ENCODE results near the gene LRBA.
"Not testable (repeated sequence)": the region's sequence is repeated elsewhere in the genome, so short reads cannot be mapped to it uniquely, and the experiment has no call there.

The LRBA gene

DNA sequence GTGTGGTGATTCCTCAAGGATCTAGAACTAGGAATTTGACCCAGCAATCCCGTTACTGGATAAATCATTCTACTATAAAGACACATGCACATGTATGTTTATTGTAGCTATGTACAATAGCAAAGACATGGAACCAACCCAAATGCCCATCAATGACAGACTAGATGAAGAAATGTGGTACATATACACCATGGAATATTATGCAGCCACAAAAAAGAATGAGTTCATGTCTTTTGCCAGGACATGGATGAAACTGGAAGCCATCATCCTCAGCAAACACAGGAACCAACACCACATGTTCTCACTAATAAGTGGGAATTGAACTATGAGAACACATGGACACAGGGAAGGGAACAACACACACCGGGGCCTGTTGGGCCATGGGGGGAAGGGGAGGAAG lies 450.1 kb downstream of the LRBA start:
- DNase-seq (ENCODE audit: low spot score) = not testable (repeated sequence)

DNA sequence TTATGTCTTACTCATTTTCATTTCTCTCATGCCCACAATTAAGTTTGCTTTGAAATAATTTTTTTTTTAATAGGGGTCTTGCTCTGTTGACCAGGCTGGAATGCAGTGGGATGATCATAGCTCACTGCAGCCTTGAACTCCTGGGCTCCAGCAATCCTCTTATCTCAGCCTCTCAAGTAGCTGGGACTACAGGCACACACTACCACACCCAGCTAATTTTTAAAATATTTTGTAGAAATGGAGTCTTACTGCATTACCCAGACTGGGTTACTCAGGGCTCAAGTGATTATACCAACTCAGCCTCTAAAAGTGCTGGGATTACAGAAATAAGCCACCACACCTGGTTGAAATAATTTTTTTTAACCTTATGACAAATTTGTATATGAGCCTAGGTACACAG lies 452.3 kb downstream of the LRBA start:
- DNase-seq (ENCODE audit: low spot score) = no peak

DNA sequence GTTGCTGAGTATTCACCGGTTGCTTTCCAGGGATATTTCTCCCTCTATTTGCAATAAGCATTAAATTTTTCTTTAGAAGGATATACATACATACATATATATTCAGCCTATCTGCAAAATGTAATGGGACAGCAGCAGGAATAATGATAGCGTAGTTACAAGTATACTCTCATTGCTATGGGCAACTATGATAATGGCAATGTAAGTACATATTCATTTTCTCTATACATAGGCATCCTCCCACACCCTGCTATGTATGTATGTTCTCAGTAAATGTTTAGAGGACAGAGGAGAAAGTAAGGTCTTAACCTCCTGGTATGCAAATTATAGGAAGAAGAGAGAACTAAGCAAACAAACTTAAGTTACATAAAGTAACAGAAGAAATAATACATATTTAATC lies 452.8 kb downstream of the LRBA start:
- no peak for DNase-seq (ENCODE audit: low spot score)

DNA sequence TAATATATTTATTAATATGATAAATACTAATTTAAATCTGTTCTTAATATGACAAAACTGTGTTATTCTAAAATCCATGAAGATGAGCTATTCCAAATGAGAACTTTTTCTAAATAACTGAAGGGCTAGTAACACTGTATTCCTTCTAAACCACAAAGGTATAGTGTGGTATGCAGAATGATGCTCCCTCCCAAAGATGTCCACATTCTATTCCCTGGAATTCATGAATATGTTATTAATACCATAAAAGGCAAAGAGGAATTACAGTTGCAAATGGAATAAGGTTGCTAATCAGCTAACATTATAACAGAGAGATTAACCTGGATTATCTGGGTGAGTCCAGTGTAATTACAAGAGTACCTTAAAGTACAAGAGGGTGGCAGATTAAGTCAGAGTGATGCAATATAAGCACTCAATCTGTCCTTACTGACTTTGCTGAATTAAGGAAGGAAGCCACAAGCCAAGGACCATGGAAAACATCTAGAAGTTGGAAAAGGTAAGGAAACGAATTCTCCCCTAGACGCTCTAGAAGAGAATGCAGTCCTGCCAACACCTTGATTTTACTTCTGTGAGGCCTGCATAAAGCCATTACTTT lies 453.8 kb downstream of the LRBA start:
- DNase-seq (ENCODE audit: low spot score) = no peak

DNA sequence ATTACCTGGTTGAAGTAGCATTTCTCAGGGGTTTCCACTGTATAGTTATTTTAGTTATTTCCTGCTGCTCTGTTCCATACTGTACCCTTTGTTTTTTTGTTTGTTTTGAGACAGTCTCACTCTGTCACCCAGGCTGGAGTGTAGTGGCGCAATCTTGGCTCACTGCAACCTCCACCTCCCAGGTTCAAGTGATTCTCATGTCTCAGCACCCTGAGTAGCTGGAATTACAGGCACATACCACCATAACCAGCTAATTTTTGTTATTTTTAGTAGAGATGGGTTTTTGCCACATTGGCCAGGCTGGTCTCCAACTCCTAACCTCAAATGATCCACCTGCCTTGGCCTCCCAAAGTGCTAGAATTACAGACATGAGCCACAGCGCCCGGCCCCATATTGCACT lies 457.3 kb downstream of the LRBA start:
- DNase-seq (ENCODE audit: low spot score) = not testable (repeated sequence)

DNA sequence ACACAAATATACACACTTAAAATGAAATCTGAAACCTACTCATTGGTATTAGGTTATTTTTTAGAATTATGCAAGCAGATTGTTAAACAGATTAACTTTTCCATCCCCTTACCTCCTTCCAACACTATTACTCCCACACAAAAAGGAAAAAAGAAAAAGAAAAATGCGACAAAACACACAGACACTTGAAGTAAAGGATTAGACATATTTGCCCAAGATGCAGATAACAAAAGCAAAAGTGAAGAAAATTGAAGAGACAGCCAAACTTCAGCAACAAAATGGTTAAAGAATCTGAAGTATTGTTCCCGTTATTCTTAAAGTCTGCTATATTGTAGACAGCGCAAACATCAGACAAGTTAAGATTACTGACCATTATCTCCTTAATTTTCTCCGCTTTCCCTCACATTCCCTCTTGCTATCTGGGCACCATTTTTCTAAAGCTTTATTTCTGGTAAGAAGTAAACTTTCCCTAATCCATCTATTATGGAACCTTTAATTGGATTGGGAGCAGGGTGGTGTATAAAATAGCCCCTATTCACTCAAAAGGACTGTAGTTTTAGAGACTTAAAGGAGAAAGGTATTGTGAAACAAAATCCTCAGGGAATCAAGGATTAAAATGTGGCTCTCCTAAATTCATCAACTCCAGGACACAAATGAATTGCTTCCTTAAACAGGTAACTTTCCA lies 467.8 kb downstream of the LRBA start:
- DNase-seq (ENCODE audit: low spot score) = no peak

DNA sequence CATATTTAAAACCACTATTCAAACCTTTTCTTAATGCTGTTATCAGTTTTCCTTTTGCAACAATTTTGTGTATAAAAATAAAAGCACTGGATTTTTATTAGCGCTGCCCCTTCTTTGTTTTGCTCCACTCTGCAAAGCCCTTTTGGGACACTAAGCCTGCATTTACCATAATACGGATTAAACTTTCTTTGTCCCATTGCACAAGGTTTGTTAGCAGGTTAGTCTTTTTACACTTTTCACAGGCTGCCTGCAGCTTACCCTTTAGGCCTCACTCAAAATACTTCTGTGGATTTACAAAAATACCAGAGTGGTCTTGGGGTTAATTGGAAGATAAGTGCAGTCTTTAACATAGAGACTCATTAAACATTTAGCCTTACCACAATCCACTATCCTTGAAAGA lies 468.8 kb downstream of the LRBA start:
- no peak for DNase-seq (ENCODE audit: low spot score)

DNA sequence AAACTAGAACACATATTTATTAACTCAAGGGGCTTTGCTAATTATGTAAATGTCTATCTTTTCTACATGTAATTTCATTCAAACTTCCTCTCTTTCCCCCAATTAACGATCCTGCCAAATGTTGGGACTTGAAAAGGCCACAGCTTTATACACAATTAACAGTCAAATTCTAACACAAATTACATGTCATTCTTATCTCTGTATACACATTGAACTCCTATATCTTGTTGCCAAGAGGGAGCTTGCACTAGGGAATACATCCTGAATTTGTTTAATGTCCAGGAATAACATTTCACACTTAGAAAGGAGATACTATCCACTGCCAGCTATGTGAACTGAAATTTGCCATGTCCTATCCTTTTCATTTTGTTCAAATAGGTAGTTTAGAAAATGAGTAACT lies 472.0 kb downstream of the LRBA start:
- DNase-seq (ENCODE audit: low spot score) = no peak

DNA sequence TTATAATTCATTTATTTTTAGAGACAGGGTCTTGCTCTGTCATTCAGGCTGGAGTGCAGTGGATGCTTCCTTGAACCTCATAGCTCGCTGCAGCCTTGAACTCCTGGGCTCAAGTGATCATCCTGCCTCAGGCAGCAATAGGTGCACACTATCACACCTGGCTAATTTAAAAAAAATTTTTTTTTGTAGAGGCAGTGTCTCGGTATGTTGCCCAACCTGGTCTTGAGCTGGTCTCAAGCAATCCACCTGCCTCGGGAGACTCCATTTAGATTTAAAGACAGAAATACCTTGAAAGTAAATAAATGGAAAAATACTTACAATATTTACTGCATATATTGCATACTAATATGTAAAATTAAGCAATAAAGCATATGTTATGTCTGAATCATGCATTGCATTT lies 473.4 kb downstream of the LRBA start:
- DNase-seq (ENCODE audit: low spot score) = no peak

DNA sequence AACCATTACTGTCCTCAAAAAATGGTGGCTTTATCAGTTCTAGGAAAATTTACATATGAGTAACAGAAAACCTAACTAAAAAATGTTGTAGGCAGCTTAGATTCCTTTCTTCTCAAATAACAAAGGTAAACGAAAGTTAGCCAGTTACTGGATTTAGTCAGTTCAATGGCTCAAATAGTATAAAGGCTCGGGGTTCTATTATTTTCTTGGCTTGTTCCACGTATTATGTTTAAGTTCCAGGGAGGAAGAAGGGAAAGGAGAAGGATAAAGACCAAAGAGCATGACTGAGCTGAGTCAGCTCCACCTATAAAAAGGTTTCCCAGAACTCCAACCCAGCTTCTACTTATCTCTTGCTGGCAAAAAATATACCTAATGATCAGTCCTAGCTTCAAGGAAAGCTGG lies 474.1 kb downstream of the LRBA start:
- no peak for DNase-seq (ENCODE audit: low spot score)

DNA sequence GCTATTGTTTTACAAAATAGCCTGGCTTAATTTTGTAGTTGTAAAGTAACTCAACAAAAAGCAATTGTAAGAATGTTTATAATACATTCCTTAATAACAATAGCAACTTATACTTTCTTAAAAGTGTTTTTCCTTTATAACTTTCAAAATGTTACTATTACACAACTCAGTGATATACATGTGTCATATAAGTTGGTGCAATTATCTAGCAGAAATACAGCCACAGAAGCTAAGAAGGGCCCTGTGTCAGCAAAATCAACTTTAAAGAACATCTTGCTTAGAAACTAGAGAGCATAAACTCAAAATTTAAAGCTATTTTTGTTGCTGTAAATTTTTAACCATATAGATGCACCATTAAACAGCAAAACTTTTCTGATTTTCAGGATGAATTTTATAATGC lies 474.5 kb downstream of the LRBA start:
- no peak for DNase-seq (ENCODE audit: low spot score)

DNA sequence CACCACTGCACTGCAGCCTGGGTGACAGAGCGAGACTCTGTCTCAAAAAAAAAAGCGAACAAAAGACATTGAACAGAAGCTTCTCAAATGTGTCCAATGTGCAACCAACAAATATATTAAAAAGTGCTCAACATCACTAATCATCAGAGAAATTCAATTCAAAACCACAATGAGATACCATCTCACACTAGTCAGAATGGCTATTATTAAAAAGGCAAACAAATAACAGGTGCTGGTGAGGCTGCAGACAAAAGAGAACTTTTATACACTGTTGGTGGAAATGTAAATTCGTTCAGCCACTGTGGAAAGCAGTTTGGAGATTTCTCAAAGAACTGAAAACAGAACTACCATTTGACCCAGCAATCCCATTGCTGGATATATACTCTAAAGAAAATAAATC lies 477.2 kb downstream of the LRBA start:
- DNase-seq (ENCODE audit: low spot score) = not testable (repeated sequence)

DNA sequence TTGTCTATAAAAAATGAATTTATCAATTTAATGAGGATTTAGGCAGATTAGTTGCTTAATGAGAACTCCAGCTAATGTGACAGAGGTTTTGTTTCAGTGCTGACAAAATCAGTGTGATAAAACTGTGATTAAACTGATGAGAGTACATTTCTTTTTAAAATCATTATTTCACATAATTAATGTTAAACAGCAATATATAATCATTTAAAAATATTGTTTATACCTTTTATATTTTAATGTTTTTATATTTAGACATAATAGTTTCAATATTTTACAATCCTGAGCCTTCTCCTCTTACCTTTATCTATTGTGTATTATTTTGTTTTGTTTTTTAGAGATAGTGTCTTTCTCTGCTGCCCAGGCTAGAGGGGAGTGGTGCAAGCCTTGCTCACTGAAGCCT lies 480.3 kb downstream of the LRBA start:
- no peak for DNase-seq (ENCODE audit: low spot score)

DNA sequence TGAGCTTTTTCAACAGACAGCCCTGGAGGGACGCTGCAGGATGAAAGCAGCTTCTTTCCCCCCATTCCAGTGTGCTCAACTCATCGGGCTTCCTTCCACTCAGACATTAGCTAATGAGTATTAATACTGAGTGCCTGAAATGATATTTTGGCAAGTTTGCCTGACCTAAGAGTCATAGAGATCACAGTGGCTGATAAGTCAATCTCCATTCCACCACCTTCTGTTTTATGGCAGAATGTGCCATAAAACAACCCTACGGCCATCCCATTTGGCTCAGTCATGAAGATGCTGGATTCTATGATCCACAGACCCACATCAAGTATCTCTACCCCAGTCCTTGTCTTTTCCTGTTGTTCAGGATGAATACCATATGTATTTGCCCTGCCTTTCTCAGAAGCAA lies 481.4 kb downstream of the LRBA start:
- DNase-seq (ENCODE audit: low spot score) = no peak

DNA sequence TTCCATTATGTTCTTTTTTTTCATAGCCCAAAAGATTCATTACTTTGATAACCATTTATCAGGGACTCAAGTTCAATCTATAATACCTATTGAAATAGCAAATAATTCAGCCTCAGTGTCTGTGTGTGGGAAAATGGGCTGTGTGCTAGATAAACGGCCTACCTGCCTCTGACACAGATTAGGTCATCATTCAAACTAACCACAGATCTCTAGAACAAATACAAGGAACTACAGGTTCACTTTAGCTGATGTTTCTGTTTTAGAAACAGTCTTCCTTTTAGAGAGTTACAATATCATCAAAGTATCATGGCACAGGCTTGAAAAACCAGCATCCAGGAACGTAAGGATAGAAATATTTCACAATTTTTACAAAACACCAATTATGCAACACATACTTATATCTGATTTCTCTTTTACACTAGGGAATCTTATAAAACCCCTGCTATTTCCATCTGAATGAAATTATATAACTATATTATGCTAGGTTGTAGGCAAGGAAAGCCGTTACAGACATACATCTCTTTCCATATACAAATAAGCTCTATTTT lies 489.7 kb downstream of the LRBA start:
- DNase-seq (ENCODE audit: low spot score) = no peak

DNA sequence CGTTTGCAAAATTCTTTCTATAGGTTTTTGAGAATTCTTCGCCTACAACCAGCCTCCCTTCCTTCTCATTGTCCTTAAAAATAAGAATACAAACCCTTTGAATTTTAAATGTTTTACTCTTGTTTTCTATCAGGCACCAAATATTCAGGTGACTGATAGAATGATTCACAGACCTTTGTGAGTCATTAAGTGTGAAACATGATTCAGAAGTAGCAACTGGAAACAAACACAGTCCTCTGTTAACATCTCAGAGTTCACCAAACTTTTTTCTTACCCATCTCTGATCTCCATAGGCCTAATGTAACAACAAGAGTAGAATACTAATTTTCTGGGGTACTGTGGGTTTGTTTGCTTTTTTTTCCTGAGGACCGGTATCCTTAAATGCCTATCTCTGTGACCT lies 496.5 kb downstream of the LRBA start:
- DNase-seq (ENCODE audit: low spot score) = no peak

DNA sequence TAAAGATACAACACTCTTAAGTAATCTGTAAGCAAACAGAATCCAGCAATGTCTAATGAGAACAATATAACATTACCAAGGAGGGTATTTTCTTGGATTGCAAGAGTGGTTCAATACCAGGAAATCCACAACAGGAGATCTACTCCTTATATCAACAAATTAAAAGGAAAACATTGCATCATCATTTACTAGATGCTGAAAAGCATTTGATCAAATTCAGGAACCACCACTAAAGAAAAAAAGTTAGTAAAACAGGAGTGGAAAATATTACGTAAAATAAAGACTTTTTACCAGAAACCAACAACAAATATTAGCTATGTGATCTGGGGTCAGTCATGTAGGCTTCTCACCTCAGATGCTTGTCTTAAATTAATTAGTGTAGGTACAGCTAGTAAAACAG lies 499.9 kb downstream of the LRBA start:
- DNase-seq (ENCODE audit: low spot score) = no peak

DNA sequence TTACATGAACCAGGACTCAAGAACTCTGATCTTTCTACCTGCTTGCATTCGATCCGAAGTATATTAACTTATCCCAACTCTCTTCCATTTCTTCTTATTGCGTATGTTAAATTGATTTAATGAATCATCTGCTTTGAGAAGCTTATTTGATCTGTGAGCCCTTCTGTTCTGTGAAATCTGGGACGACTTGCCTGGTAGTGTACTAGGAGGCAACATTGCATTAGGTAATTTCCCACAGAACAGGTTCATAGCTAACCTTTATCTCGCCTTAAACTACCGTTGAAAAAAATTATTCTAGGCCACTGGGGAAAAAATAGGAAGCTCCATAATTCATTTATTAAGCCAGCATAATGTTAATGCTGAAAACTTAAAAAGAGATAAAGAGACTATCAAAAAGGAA lies 500.4 kb downstream of the LRBA start:
- no peak for DNase-seq (ENCODE audit: low spot score)

DNA sequence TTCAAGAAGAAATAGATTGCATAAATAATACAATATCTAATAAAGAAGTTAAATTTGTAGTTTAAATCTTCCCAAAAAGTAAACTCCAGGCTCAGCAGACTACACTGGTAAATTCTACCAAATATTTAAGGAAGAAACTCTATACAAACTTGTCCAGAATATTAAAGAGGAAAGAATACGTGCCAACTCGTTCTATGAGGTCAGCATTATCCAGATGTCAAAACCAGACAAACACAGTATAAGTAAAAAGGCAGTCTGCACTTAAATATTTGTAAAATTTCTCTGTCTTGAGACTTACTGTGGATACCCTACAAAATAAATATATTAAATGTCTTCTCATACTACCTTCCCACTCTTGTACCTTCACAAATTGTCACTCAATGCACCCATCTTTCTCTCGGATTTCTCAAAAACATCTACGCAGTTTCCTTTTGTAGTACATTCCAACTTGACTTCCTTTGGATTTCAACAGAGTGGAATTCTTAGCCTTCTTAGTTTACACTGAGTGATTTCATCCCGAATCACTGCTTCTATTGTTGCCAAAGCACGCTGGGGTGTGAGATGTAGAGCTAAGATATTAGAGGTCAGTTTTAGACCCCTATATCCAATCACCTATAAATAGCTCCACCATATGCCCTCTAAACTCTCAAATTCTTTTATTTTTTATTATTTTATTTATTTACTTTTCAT lies 504.8 kb downstream of the LRBA start:
- no peak for DNase-seq (ENCODE audit: low spot score)

DNA sequence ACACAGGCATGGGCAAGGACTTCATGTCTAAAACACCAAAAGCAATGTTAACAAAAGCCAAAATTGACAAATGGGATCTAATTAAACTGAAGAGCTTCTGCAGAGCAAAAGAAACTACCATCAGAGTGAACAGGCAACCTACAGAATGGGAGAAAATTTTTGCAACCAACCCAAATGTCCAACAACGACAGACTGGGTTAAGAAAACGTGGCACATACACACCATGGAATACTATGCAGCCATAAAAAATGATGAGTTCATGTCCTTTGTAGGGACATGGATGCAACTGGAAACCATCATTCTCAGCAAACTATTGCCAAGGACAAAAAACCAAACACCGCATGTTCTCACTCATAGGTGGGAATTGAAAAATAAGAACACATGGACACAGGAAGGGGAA lies 507.4 kb downstream of the LRBA start:
- DNase-seq (ENCODE audit: low spot score) = not testable (repeated sequence)

DNA sequence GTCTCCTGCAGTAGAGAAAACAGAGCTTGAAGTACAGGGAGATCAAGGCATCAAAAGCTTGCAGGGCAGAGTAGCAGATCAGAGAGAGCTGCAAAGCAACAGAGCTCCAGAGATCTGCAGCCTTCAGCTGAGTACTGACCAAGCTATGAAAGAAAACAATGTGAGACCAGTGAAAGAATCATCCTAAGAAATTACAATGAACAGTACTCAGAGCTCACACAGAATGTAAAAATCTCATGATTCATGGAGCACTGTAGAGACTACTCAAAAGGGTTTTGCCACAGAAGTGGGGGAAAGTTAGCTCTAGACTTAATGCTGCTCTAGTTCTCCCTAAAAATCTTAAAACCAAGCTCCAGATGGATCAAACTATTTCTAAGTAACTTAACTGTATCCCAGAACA lies 513.1 kb downstream of the LRBA start:
- no peak for DNase-seq (ENCODE audit: low spot score)

DNA sequence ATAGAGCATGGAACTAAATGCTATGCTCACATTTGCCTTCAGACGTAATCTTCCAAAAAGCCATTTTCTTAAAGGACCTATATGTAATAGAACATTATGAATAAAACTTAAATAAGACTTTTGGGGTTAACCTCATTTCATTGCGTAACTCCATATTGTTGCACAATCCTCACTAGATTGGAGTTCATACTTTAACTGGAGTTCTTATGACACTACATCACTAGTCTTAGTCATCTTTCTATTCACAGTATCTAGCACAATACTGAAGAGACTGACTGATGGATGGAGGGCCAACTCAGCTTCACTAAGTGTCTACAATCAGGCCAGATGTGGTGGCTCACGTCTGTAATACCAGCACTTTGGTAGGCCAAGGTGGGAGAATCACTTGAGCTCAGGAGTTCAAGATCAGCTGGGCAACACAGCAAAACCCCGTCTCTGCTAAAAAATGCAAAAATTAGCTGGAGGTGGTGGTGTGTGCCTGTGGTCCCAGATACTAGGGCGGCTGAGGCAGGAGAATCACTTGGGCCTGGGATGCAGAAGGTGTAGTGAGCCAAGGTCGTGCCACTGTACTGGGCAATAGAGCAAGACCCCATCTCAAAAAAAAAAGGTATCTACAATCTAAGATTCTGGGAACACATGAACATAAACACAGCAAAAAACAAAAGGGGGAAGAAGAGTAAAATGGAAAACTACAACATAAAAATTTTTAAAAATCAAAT lies 513.9 kb downstream of the LRBA start:
- DNase-seq (ENCODE audit: low spot score) = no peak

DNA sequence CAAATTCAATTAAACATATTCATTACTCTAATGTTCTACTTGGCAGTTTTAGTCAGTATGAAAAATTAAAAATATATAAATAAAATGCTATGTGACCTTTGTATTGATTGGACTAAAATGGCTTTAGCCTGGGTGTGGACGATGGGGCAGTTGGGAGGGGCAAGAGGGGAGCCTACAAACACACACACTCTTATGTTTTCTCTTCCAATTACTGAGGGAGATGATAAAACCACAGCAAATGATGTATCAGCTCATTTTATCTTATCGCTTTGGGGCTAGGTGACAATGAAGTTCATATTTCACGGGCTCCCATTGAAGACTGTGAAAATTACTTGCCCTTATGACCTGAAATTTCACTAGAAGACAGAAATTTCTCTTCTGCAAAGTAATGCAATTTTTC lies 517.5 kb downstream of the LRBA start:
- DNase-seq (ENCODE audit: low spot score) = no peak
